GM19438 (cell line): ENCODE results near the gene CACFD1.
A peak's percentile ranks its signal among the peaks of the same experiment; 100 is the strongest.

ENCODE experiments used
- ATAC-seq: cut with Tn5 transposase; IDR thresholded peaks from one replicate; pipeline ENCODE4 v1.9.1; 2021; ENCODE audit warnings: low read depth; ENCODE audit not compliant: unreplicated experiment

Gene CACFD1

GRCh38 chr9:133459476-133460404 lies at the start of gene CACFD1:
TSS of gene CACFD1 (plus strand) at chr9:133459978. CDS start at chr9:133460067, 89 bp downstream.
- peak; percentile 72 for ATAC-seq

GRCh38 chr9:133415170-133415569 lies 44.6 kb upstream of the CACFD1 start:
- no peak for ATAC-seq

GRCh38 chr9:133417541-133418461 lies 42.0 kb upstream of the CACFD1 start, which contains the start of gene REXO4:
TSS of gene REXO4 (minus strand) at chr9:133418010. CDS start at chr9:133417844, 166 bp downstream.
- peak; percentile 82 for ATAC-seq

- ATAC-seq: no peak
Observed at GRCh38 chr9:133419005-133419404, 40.8 kb upstream of the CACFD1 start.

- ATAC-seq: no peak
Observed at GRCh38 chr9:133420392-133420827, 39.4 kb upstream of the CACFD1 start.

- ATAC-seq: no peak
Observed at GRCh38 chr9:133421615-133422542, 37.9 kb upstream of the CACFD1 start, which contains the start of gene ADAMTS13. TSS of gene ADAMTS13 (plus strand) at chr9:133422367. CDS start at chr9:133422444, 77 bp downstream.

GRCh38 chr9:133423216-133423615 lies 36.6 kb upstream of the CACFD1 start:
- ATAC-seq: no peak

GRCh38 chr9:133424187-133424586 lies 35.6 kb upstream of the CACFD1 start:
- ATAC-seq: no peak

- no peak for ATAC-seq
Observed at GRCh38 chr9:133425049-133425632, 34.6 kb upstream of the CACFD1 start.

GRCh38 chr9:133426011-133426410 lies 33.8 kb upstream of the CACFD1 start:
- ATAC-seq: no peak

GRCh38 chr9:133427658-133428348 lies 32.0 kb upstream of the CACFD1 start:
- no peak for ATAC-seq

GRCh38 chr9:133428617-133429101 lies 31.1 kb upstream of the CACFD1 start:
- no peak for ATAC-seq

- no peak for ATAC-seq
Observed at GRCh38 chr9:133429214-133429613, 30.6 kb upstream of the CACFD1 start.

GRCh38 chr9:133429641-133430161 lies 30.1 kb upstream of the CACFD1 start:
- ATAC-seq: no peak

- ATAC-seq: no peak
Observed at GRCh38 chr9:133430244-133430643, 29.5 kb upstream of the CACFD1 start.

GRCh38 chr9:133433351-133433843 lies 26.4 kb upstream of the CACFD1 start:
- ATAC-seq: no peak

- no peak for ATAC-seq
Observed at GRCh38 chr9:133436681-133437080, 23.1 kb upstream of the CACFD1 start.
